Measurements from ENCODE around the gene NGF.

GRCh38 chr1:115262886-115263285 is 75.2 kb downstream of the NGF start:
- no peak for TF ChIP-seq POLR2A (IDR thresholded peaks at IDR 0.05)
- TF ChIP-seq, protein P1, sequence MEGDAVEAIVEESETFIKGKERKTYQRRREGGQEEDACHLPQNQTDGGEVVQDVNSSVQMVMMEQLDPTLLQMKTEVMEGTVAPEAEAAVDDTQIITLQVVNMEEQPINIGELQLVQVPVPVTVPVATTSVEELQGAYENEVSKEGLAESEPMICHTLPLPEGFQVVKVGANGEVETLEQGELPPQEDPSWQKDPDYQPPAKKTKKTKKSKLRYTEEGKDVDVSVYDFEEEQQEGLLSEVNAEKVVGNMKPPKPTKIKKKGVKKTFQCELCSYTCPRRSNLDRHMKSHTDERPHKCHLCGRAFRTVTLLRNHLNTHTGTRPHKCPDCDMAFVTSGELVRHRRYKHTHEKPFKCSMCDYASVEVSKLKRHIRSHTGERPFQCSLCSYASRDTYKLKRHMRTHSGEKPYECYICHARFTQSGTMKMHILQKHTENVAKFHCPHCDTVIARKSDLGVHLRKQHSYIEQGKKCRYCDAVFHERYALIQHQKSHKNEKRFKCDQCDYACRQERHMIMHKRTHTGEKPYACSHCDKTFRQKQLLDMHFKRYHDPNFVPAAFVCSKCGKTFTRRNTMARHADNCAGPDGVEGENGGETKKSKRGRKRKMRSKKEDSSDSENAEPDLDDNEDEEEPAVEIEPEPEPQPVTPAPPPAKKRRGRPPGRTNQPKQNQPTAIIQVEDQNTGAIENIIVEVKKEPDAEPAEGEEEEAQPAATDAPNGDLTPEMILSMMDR (IDR thresholded peaks at IDR 0.05), result no peak

Data from thyroid gland (tissue), 4 donors.